ENCODE results near the gene KRTAP10-3. TPM values are rescaled to one million over a fixed set of nuclear protein-coding genes. Genes with fewer than 3 reads are reported as not detected.

The KRTAP10-3 gene
- polyA plus RNA-seq, 1 donor (not counting 4 experiments of a cell fraction or from before 2014, with no cell fraction given): not detected

- no peak overlapping the region for H3K9ac ChIP-seq (ENCODE audit: control insufficient read depth, extremely low read depth, insufficient read depth, low read length)
- no peak for TF ChIP-seq CTCF (optimal IDR thresholded peaks at IDR 0.05 in 1 of 3, IDR thresholded peaks at IDR 0.05 in 1 of 3, conservative IDR thresholded peaks at IDR 0.05 in 1 of 3; ENCODE audit: extremely low read depth in 1 of 3, insufficient read depth in 2 of 3, low read length in 3 of 3)
- TF ChIP-seq EZH2 (IDR thresholded peaks at IDR 0.05; ENCODE audit: low read length): no peak
- no peaks in the 10 kb centered on the region for H4K20me1 ChIP-seq (ENCODE audit: control insufficient read depth, extremely low read depth, insufficient read depth, low read length)
- no peak overlapping the region for H3K4me2 ChIP-seq (ENCODE audit: control insufficient read depth, extremely low read depth, insufficient read depth, low read depth, low read length)
- FAIRE-seq (no peak), DNase-seq (ENCODE audit: low read depth, low spot score) (no peak)
- no peaks in the 10 kb centered on the region for H3K4me1 ChIP-seq (ENCODE audit: control insufficient read depth, extremely low read depth, insufficient read depth, low read length)
- H3K36me3 ChIP-seq (ENCODE audit: control insufficient read depth in 2 of 2, extremely low read depth in 1 of 2, insufficient read depth in 2 of 2, low read length in 2 of 2): no peaks in the 10 kb centered on the region
- H3K27me3 ChIP-seq (ENCODE audit: control insufficient read depth, extremely low read depth, insufficient read depth, low read length): no peaks in the 10 kb centered on the region
- no peaks in the 10 kb centered on the region for H3K9me3 ChIP-seq (ENCODE audit: control insufficient read depth, low read depth, low read length)
- dilution Hi-C loops (cut with MboI; ENCODE audit: extremely low pct_ligation_motif_present, low sequenced_read_pairs): no loop called here
- H2AFZ ChIP-seq (ENCODE audit: control insufficient read depth, low read length): no peak overlapping the region
- H3K4me3 ChIP-seq (ENCODE audit: control insufficient read depth in 2 of 3, extremely low read depth in 1 of 3, insufficient read depth in 2 of 3, low read depth in 1 of 3, low read length in 3 of 3): no peak overlapping the region
- H3K27ac ChIP-seq (ENCODE audit: control insufficient read depth, insufficient read depth, low read length): no peak overlapping the region
- no peaks in the 10 kb centered on the region for H3K9me1 ChIP-seq (ENCODE audit: control insufficient read depth, extremely low read depth, insufficient read depth, low read length)
- no peaks in the 10 kb centered on the region for H3K79me2 ChIP-seq (ENCODE audit: control insufficient read depth, insufficient read depth, low read length)
These were observed 9.0 kb upstream of the KRTAP10-3 start for GRCh38 chr21:44567481-44568171.

GRCh38 chr21:44566403-44566802 is 7.8 kb upstream of the KRTAP10-3 start:
- Histone ChIP-seq H3K79me2 (ENCODE audit: control insufficient read depth, insufficient read depth, low read length) (no peaks in the 10 kb centered on the region), H3K4me2 (ENCODE audit: control insufficient read depth, extremely low read depth, insufficient read depth, low read depth, low read length) (no peak overlapping the region), H3K9me1 (ENCODE audit: control insufficient read depth, extremely low read depth, insufficient read depth, low read length) (no peaks in the 10 kb centered on the region), H3K27me3 (ENCODE audit: control insufficient read depth, extremely low read depth, insufficient read depth, low read length) (no peaks in the 10 kb centered on the region), H2AFZ (ENCODE audit: control insufficient read depth, low read length) (no peak overlapping the region), H3K9ac (ENCODE audit: control insufficient read depth, extremely low read depth, insufficient read depth, low read length) (no peak overlapping the region), H3K4me1 (ENCODE audit: control insufficient read depth, extremely low read depth, insufficient read depth, low read length) (no peaks in the 10 kb centered on the region), H3K36me3 (ENCODE audit: control insufficient read depth in 2 of 2, extremely low read depth in 1 of 2, insufficient read depth in 2 of 2, low read length in 2 of 2) (no peaks in the 10 kb centered on the region), H4K20me1 (ENCODE audit: control insufficient read depth, extremely low read depth, insufficient read depth, low read length) (no peaks in the 10 kb centered on the region), H3K27ac (ENCODE audit: control insufficient read depth, insufficient read depth, low read length) (no peak overlapping the region), H3K9me3 (ENCODE audit: control insufficient read depth, low read depth, low read length) (no peaks in the 10 kb centered on the region), H3K4me3 (ENCODE audit: control insufficient read depth in 2 of 3, extremely low read depth in 1 of 3, insufficient read depth in 2 of 3, low read depth in 1 of 3, low read length in 3 of 3) (no peak overlapping the region)
- dilution Hi-C loops (cut with MboI; ENCODE audit: extremely low pct_ligation_motif_present, low sequenced_read_pairs): no loop called here
- TF ChIP-seq CTCF (optimal IDR thresholded peaks at IDR 0.05 in 1 of 3, IDR thresholded peaks at IDR 0.05 in 1 of 3, conservative IDR thresholded peaks at IDR 0.05 in 1 of 3; ENCODE audit: extremely low read depth in 1 of 3, insufficient read depth in 2 of 3, low read length in 3 of 3): no peak
- no peak for TF ChIP-seq EZH2 (IDR thresholded peaks at IDR 0.05; ENCODE audit: low read length)
- FAIRE-seq (no peak), DNase-seq (ENCODE audit: low read depth, low spot score) (no peak)

All from keratinocyte (primary cell).